Pancreas (tissue), 10 donors: ENCODE measurements around the gene TTC9C. TPM values are rescaled to one million over a fixed set of nuclear protein-coding genes. Genes with fewer than 3 reads are reported as not detected.
A peak's percentile ranks its signal among the peaks of the same experiment; 100 is the strongest.

Experiments
- ATAC-seq, 4 donors: fragments of 200-7000 bp; cut with Tn5 transposase; one replicate each; pipeline versions ENCODE4 v1.8.0 to v1.9.1; 2020; ENCODE audit warnings: mild to moderate bottlenecking in 4 of 4, moderate library complexity in 4 of 4
- DNase-seq, 6 donors: peaks; one replicate each; pipeline ENCODE4 v3.0.0-alpha.2; 2020
- FAIRE-seq: peaks from 2 replicates; lab custom pipeline; 2012; peaks lifted over from hg19 to GRCh38; lab: Jason Lieb, UNC
- H3K27ac ChIP-seq, 4 donors: fragments of 200-600 bp; sonication (generic); 1 replicate in 3 of 4; 2 replicates in 1 of 4; pipeline versions ENCODE4 v1.5.0 to v1.8.0; 2020
- H3K27me3 ChIP-seq, 4 donors: fragments of 200-600 bp; one replicate each; pipeline ENCODE4 v1.8.0; 2021
- H3K36me3 ChIP-seq, 3 donors: fragments of 200-600 bp; sonication (generic) in 1 of 3; one replicate each; pipeline versions ENCODE4 v1.5.0 to v1.8.0; 2020 to 2021
- H3K4me1 ChIP-seq, 3 donors: fragments of 200-600 bp; one replicate each; pipeline ENCODE4 v1.8.0; 2021
- H3K4me3 ChIP-seq, 4 donors: fragments of 200-600 bp; sonication (generic) in 2 of 4; one replicate each; pipeline versions ENCODE4 v1.5.0 to v1.8.0; 2020 to 2021
- H3K9me3 ChIP-seq, 4 donors: fragments of 200-600 bp; one replicate each; pipeline ENCODE4 v1.8.0; 2021
- CTCF ChIP-seq, 4 donors: fragments of 200-600 bp; sonication (generic) in 3 of 4; IDR thresholded peaks; one replicate each; pipeline versions ENCODE4 v1.5.0 to v1.8.0; 2021; ENCODE audit warnings: antibody characterized with exemption in 4 of 4
- WGBS, 2 donors: extraction: QIAGEN DNeasy Blood & Tissue Kit; methylation state at CpG; one replicate each; pipeline ENCODE4 v1.1.7; 2013; 5-methylcytosine and 5-hydroxymethylcytosine counted together
- intact Hi-C, 3 donors: fragments of 100-400 bp; cut with DNase I; formaldehyde crosslinking; loops; one replicate each; pipeline versions ENCODE4 v1.11.1 to v1.14.2; 2022
- polyA plus RNA-seq, 2 donors: library from polyadenylated mRNA; stranded (reverse); fragments of 200-250 nt; gene quantifications; one replicate each; pipeline ENCODE4 v1.2.3, GENCODE V29; 2013
- total RNA-seq, 6 donors: library from RNA; stranded (reverse); fragmentation: NEBNext Ultra II Directional in 4 of 6; extraction: Animal tissue kit (Norgen Biotek cat#: 25700) in 4 of 6; gene quantifications; one replicate each; pipeline versions ENCODE4 v1.2.1 to v1.2.4, GENCODE V29; 2021 to 2023
- donor health status: healthy with polysubstance abuse.
- donor health status: DM: no; HTN: no; CAD: no; lungs with moderate emphysema.
- donor health status: DM: no; HTN: no; CAD: no.
- donor health status: control.
- donor health status: control.
- donor health status: Bipolar disorder and iron deficiency.
- donor health status: DM: yes; HTN: yes; CAD: no.
- donor health status: DM: no; HTN: no; CAD: no.
- donor health status: DM: no; HTN: no; CAD: no.
- donor health status: DM: yes; HTN: yes; CAD: no.

Gene TTC9C
- total RNA-seq (10 to 100 TPM in 4 of 6 donors, 1 to 10 TPM in 2; 7.6 to 17.8 (median 10.5) TPM), polyA plus RNA-seq (10 to 100 TPM; 16.7 to 20.3 TPM)

GRCh38 chr11:62728171-62728988, at the start of gene TTC9C:
Gene TTC9C (plus strand): TSS chr11:62728486. CDS start chr11:62728849, 363 bp downstream.
- ATAC-seq (peak; percentile 62 to 83 (median 74)), FAIRE-seq (no peak), DNase-seq (peak; percentile 78 to 86 (median 84))
- Histone ChIP-seq H3K4me1 (peaks cover 9 to 27% (median 20%) of the 10 kb centered on the region in 3 donors), H3K9me3 (no peaks in the 10 kb centered on the region), H3K36me3 (peaks cover 0 to 6% (median 6%) of the 10 kb centered on the region in 3 donors), H3K4me3 (peak within 1 kb of the TSS; percentile 68 to 92 (median 88)), H3K27ac (peak within 1 kb of the TSS; percentile 88 to 93 (median 92)), H3K27me3 (no peaks in the 10 kb centered on the region)
- intact Hi-C loops = no loop called here
- no peak for TF ChIP-seq CTCF (IDR thresholded peaks at IDR 0.05)
- 0% methylated on average over 28 to 29 of the region's 29 CpGs for WGBS, 2 donors

- 5 to 7% methylated on average over 55 of the region's 55 CpGs for WGBS, 2 donors
- Histone ChIP-seq H3K4me3 (peak within 1 kb of the TSS; percentile 68 to 98 (median 96)), H3K36me3 (peaks cover 0 to 4% (median 0%) of the 10 kb centered on the region in 3 donors), H3K27ac (peak within 1 kb of the TSS; percentile 40 to 87 (median 74)), H3K4me1 (peaks cover 0 to 13% (median 12%) of the 10 kb centered on the region in 3 donors), H3K9me3 (no peaks in the 10 kb centered on the region), H3K27me3 (no peaks in the 10 kb centered on the region)
- TF ChIP-seq CTCF (IDR thresholded peaks at IDR 0.05) = no peak
- FAIRE-seq = no peak
- peak; percentile 79 to 91 (median 84) for DNase-seq
- intact Hi-C loops = no loop called here
- ATAC-seq = peak; percentile 86 to 92 (median 90)
These were observed 49.3 kb upstream of the TTC9C start, which contains the start of gene UBXN1 for GRCh38 chr11:62678770-62679696. Gene UBXN1 (minus strand): TSS chr11:62679073. CDS start chr11:62678923, 150 bp downstream.

- TF ChIP-seq CTCF (IDR thresholded peaks at IDR 0.05) = peak in 3 of 4 donors; percentile 9 to 35 (median 17)
- Histone ChIP-seq H3K4me3 (no peak overlapping the region), H3K36me3 (peaks cover 0 to 4% (median 0%) of the 10 kb centered on the region in 3 donors), H3K27me3 (no peaks in the 10 kb centered on the region), H3K4me1 (peaks cover 0 to 13% (median 12%) of the 10 kb centered on the region in 3 donors), H3K9me3 (no peaks in the 10 kb centered on the region), H3K27ac (no peak overlapping the region)
- FAIRE-seq (no peak), ATAC-seq (peak; percentile 46 to 85 (median 80)), DNase-seq (peak in 2 of 6 donors; percentile 49 to 50)
- WGBS, 2 donors = 26 to 33% methylated on average over 4 of the region's 4 CpGs
- intact Hi-C loops = no loop called here
These were observed 47.5 kb upstream of the TTC9C start for GRCh38 chr11:62680825-62681240.

GRCh38 chr11:62682518-62682917, 45.8 kb upstream of the TTC9C start:
- TF ChIP-seq CTCF (IDR thresholded peaks at IDR 0.05) = no peak
- FAIRE-seq (no peak), DNase-seq (peak in 1 of 6 donors; percentile 56), ATAC-seq (peak in 3 of 4 donors; percentile 7 to 55 (median 39))
- intact Hi-C loops = no loop called here
- WGBS, 2 donors = 52 to 53% methylated on average over 7 of the region's 7 CpGs
- Histone ChIP-seq H3K9me3 (no peaks in the 10 kb centered on the region), H3K27ac (no peak overlapping the region), H3K27me3 (no peaks in the 10 kb centered on the region), H3K36me3 (no peaks in the 10 kb centered on the region), H3K4me3 (no peak overlapping the region), H3K4me1 (peaks cover 0 to 9% (median 8%) of the 10 kb centered on the region in 3 donors)
